ENCODE data around the gene CYP26C1.

DNA sequence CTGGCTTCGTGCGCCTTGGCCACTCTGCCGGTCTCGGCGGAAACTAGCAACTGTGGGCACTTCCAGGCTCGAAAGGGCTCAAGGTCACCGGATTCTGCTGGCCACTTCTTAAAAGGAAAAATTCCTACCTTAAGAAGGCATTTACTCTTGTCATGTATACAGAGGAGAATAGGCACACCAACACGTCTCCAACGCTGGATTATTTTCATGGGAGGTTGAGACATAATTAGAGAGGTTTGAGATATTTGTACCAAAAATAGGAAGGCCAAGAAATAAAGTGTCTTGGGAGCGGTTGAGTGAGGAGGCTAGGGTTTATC lies 8.6 kb downstream of the CYP26C1 start:
- TF ChIP-seq, protein P1, sequence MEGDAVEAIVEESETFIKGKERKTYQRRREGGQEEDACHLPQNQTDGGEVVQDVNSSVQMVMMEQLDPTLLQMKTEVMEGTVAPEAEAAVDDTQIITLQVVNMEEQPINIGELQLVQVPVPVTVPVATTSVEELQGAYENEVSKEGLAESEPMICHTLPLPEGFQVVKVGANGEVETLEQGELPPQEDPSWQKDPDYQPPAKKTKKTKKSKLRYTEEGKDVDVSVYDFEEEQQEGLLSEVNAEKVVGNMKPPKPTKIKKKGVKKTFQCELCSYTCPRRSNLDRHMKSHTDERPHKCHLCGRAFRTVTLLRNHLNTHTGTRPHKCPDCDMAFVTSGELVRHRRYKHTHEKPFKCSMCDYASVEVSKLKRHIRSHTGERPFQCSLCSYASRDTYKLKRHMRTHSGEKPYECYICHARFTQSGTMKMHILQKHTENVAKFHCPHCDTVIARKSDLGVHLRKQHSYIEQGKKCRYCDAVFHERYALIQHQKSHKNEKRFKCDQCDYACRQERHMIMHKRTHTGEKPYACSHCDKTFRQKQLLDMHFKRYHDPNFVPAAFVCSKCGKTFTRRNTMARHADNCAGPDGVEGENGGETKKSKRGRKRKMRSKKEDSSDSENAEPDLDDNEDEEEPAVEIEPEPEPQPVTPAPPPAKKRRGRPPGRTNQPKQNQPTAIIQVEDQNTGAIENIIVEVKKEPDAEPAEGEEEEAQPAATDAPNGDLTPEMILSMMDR (IDR thresholded peaks at IDR 0.05; ENCODE audit: low read length) = no peak
- no peak for TF ChIP-seq EZH2 (IDR thresholded peaks at IDR 0.05; ENCODE audit: borderline replicate concordance, low read length)
